Ascending aorta (tissue), 2 donors: ENCODE data around the gene OR2A42. TPM values are rescaled to one million over a fixed set of nuclear protein-coding genes. Genes with fewer than 3 reads are reported as not detected.
"Not testable (repeated sequence)": the region's sequence is repeated elsewhere in the genome, so short reads cannot be mapped to it uniquely, and the experiment has no call there.

Source experiments
- DNase-seq, 2 donors: peaks; one replicate each; pipeline ENCODE4 v3.0.0-alpha.2; 2019; ENCODE audit warnings: low spot score in 2 of 2
- H3K27ac ChIP-seq, 2 donors: fragments of 200-600 bp; sonication (generic); one replicate each; pipeline ENCODE4 v1.5.1; 2016 to 2017; ENCODE audit warnings: mild to moderate bottlenecking in 1 of 2
- H3K27me3 ChIP-seq: fragments of 200-600 bp; sonication (generic); one replicate; pipeline ENCODE4 v1.5.1; 2017
- H3K36me3 ChIP-seq, 2 donors: fragments of 200-600 bp; sonication (generic); one replicate each; pipeline ENCODE4 v1.5.1; 2016
- H3K4me1 ChIP-seq, 2 donors: fragments of 200-600 bp; sonication (generic); one replicate each; pipeline ENCODE4 v1.5.1; 2016 to 2017; ENCODE audit warnings: mild to moderate bottlenecking in 1 of 2
- H3K4me3 ChIP-seq, 2 donors: fragments of 200-600 bp; sonication (generic); one replicate each; pipeline ENCODE4 v1.5.1; 2016 to 2017; ENCODE audit warnings: mild to moderate bottlenecking in 1 of 2
- H3K9me3 ChIP-seq, 2 donors: fragments of 200-600 bp; sonication (generic); one replicate each; pipeline ENCODE4 v1.5.1; 2016
- intact Hi-C: fragments of 100-400 bp; cut with DNase I; formaldehyde crosslinking; loops from one replicate; pipeline ENCODE4 v1.15.1; 2023
- total RNA-seq: library from RNA; depleted of rRNA; stranded (reverse); fragments of >200 nt; gene quantifications from one replicate; pipeline ENCODE4 v1.1.0, GENCODE V29; 2016

The OR2A42 gene
- not detected for total RNA-seq

- H3K4me1 ChIP-seq, H3K9me3 ChIP-seq, H3K27me3 ChIP-seq, DNase-seq, H3K4me3 ChIP-seq, H3K27ac ChIP-seq, intact Hi-C loops, H3K36me3 ChIP-seq: not testable (repeated sequence)
These were observed at the start of gene OR2A42 for GRCh38 chr7:144239365-144239764. OR2A42 (minus strand) TSS chr7:144239605; CDS start chr7:144232843, 6,762 bp downstream.

GRCh38 chr7:144287171-144287784 lies 47.9 kb upstream of the OR2A42 start:
- H3K4me1 ChIP-seq, DNase-seq, intact Hi-C loops, H3K9me3 ChIP-seq, H3K27me3 ChIP-seq, H3K4me3 ChIP-seq, H3K36me3 ChIP-seq, H3K27ac ChIP-seq: not testable (repeated sequence)

GRCh38 chr7:144283716-144284115 lies 44.3 kb upstream of the OR2A42 start:
- H3K27ac ChIP-seq, H3K9me3 ChIP-seq, H3K4me1 ChIP-seq, intact Hi-C loops, DNase-seq, H3K36me3 ChIP-seq, H3K27me3 ChIP-seq, H3K4me3 ChIP-seq: not testable (repeated sequence)

- H3K27ac ChIP-seq, intact Hi-C loops, H3K4me1 ChIP-seq, H3K36me3 ChIP-seq, H3K4me3 ChIP-seq, DNase-seq, H3K27me3 ChIP-seq, H3K9me3 ChIP-seq: not testable (repeated sequence)
These were observed 43.1 kb upstream of the OR2A42 start for GRCh38 chr7:144282490-144282889.

GRCh38 chr7:144281981-144282380 lies 42.6 kb upstream of the OR2A42 start:
- H3K9me3 ChIP-seq, H3K4me1 ChIP-seq, H3K36me3 ChIP-seq, H3K27me3 ChIP-seq, H3K4me3 ChIP-seq, DNase-seq, H3K27ac ChIP-seq, intact Hi-C loops: not testable (repeated sequence)

- H3K4me3 ChIP-seq, H3K27ac ChIP-seq, H3K9me3 ChIP-seq, H3K36me3 ChIP-seq, H3K4me1 ChIP-seq, H3K27me3 ChIP-seq, intact Hi-C loops, DNase-seq: not testable (repeated sequence)
These were observed 40.6 kb upstream of the OR2A42 start for GRCh38 chr7:144280010-144280409.

- intact Hi-C loops, H3K9me3 ChIP-seq, H3K27ac ChIP-seq, H3K36me3 ChIP-seq, H3K27me3 ChIP-seq, DNase-seq, H3K4me3 ChIP-seq, H3K4me1 ChIP-seq: not testable (repeated sequence)
These were observed 35.9 kb upstream of the OR2A42 start for GRCh38 chr7:144275281-144275680.

GRCh38 chr7:144269188-144269587 lies 29.8 kb upstream of the OR2A42 start, which contains the start of gene CTAGE8:
CTAGE8 (minus strand) TSS chr7:144269288; CDS start chr7:144269250, 38 bp downstream.
- H3K4me1 ChIP-seq, H3K9me3 ChIP-seq, intact Hi-C loops, H3K36me3 ChIP-seq, H3K27me3 ChIP-seq, DNase-seq, H3K4me3 ChIP-seq, H3K27ac ChIP-seq: not testable (repeated sequence)

GRCh38 chr7:144264692-144265091 lies 25.3 kb upstream of the OR2A42 start, which contains the start of gene OR2A7:
OR2A7 (minus strand) TSS chr7:144264792; CDS start chr7:144259628, 5,164 bp downstream.
- intact Hi-C loops, DNase-seq, H3K9me3 ChIP-seq, H3K27ac ChIP-seq, H3K4me1 ChIP-seq, H3K27me3 ChIP-seq, H3K36me3 ChIP-seq, H3K4me3 ChIP-seq: not testable (repeated sequence)

- H3K36me3 ChIP-seq, H3K4me1 ChIP-seq, intact Hi-C loops, H3K4me3 ChIP-seq, H3K27me3 ChIP-seq, DNase-seq, H3K27ac ChIP-seq, H3K9me3 ChIP-seq: not testable (repeated sequence)
These were observed 22.7 kb upstream of the OR2A42 start for GRCh38 chr7:144262128-144262527.

GRCh38 chr7:144259067-144259466 lies 19.7 kb upstream of the OR2A42 start:
- H3K27me3 ChIP-seq, H3K27ac ChIP-seq, H3K4me3 ChIP-seq, DNase-seq, H3K4me1 ChIP-seq, H3K9me3 ChIP-seq, intact Hi-C loops, H3K36me3 ChIP-seq: not testable (repeated sequence)
